Thyroid gland (tissue), 4 donors: ENCODE measurements around the gene CCDC60.

Experiments used
- POLR2A ChIP-seq, 2 donors: fragments of 450-650 bp; IDR thresholded peaks; one replicate each; pipeline ENCODE4 v1.6.1; 2017; ENCODE audit warnings: antibody characterized with exemption in 2 of 2, mild to moderate bottlenecking in 2 of 2, moderate library complexity in 1 of 2
- TF ChIP-seq, protein P1 (sequence below), 6 experiments: fragments of 200-600 bp in 3 of 6; fragments of 450-650 bp in 3 of 6; sonication (generic) in 3 of 6; IDR thresholded peaks; one replicate each; pipeline ENCODE4 v1.5.1; 2016 to 2019; ENCODE audit warnings: antibody characterized with exemption in 6 of 6, mild to moderate bottlenecking in 2 of 6, inconsistent platforms in 1 of 6, moderate library complexity in 1 of 6

- TF ChIP-seq, protein P1, sequence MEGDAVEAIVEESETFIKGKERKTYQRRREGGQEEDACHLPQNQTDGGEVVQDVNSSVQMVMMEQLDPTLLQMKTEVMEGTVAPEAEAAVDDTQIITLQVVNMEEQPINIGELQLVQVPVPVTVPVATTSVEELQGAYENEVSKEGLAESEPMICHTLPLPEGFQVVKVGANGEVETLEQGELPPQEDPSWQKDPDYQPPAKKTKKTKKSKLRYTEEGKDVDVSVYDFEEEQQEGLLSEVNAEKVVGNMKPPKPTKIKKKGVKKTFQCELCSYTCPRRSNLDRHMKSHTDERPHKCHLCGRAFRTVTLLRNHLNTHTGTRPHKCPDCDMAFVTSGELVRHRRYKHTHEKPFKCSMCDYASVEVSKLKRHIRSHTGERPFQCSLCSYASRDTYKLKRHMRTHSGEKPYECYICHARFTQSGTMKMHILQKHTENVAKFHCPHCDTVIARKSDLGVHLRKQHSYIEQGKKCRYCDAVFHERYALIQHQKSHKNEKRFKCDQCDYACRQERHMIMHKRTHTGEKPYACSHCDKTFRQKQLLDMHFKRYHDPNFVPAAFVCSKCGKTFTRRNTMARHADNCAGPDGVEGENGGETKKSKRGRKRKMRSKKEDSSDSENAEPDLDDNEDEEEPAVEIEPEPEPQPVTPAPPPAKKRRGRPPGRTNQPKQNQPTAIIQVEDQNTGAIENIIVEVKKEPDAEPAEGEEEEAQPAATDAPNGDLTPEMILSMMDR (IDR thresholded peaks at IDR 0.05): no peak
- no peak for TF ChIP-seq POLR2A (IDR thresholded peaks at IDR 0.05)
Measured at GRCh38 chr12:119365451-119365850, 30.9 kb downstream of the CCDC60 start.
